HFF-Myc (cell line): ENCODE results near the gene MYO3B.

ENCODE experiments used
- DNase-seq: peaks from one replicate; pipeline ENCODE4 v3.0.0-alpha.2; 2011; ENCODE audit warnings: low read depth; ENCODE audit errors: extremely low read depth
- H3K4me3 ChIP-seq: replicated peaks from 2 replicates; pipeline ENCODE4 v1.5.1; 2011; ENCODE audit warnings: low read depth, mild to moderate bottlenecking, control low read depth, low read length
- CTCF ChIP-seq: IDR thresholded peaks from 2 replicates; pipeline ENCODE4 v1.5.1; 2012; ENCODE audit warnings: mild to moderate bottlenecking, low read depth, low read length, control low read depth; ENCODE audit errors: missing control alignments

The MYO3B gene

GRCh38 chr2:170336408-170336807, 158.5 kb downstream of the MYO3B start:
- H3K4me3 ChIP-seq: no peak overlapping the region
- no peak for TF ChIP-seq CTCF
- no peak for DNase-seq

- no peak overlapping the region for H3K4me3 ChIP-seq
- no peak for DNase-seq
- no peak for TF ChIP-seq CTCF
Measured at GRCh38 chr2:170336916-170337315, 159.0 kb downstream of the MYO3B start.

- DNase-seq: no peak
- no peak for TF ChIP-seq CTCF
- H3K4me3 ChIP-seq: no peak overlapping the region
Measured at GRCh38 chr2:170339322-170339721, 161.4 kb downstream of the MYO3B start.

- H3K4me3 ChIP-seq: no peak overlapping the region
- no peak for TF ChIP-seq CTCF
- DNase-seq: no peak
Measured at GRCh38 chr2:170339750-170340692, 162.1 kb downstream of the MYO3B start.

GRCh38 chr2:170340693-170341068, 162.7 kb downstream of the MYO3B start:
- no peak for DNase-seq
- no peak for TF ChIP-seq CTCF

GRCh38 chr2:170341684-170342623, 164.0 kb downstream of the MYO3B start:
- TF ChIP-seq CTCF: no peak

More at GRCh38 chr2:170340693-170341068, 162.7 kb downstream of the MYO3B start:
- no peak overlapping the region for H3K4me3 ChIP-seq

More at GRCh38 chr2:170341684-170342623, 164.0 kb downstream of the MYO3B start:
- no peak overlapping the region for H3K4me3 ChIP-seq
- no peak for DNase-seq
